Stomach (tissue), 9 donors: Measurements from ENCODE around the gene UBR4. TPM values are rescaled to one million over a fixed set of nuclear protein-coding genes. Genes with fewer than 3 reads are reported as not detected.
A peak's percentile ranks its signal among the peaks of the same experiment; 100 is the strongest.
"Not testable (repeated sequence)": the region's sequence is repeated elsewhere in the genome, so short reads cannot be mapped to it uniquely, and the experiment has no call there.

Experiments used
- DNase-seq, 2 donors: peaks; one replicate each; pipeline versions ENCODE4 v3.0.0 to v3.0.0-alpha.2; 2013 to 2019
- H3K27ac ChIP-seq, 5 donors: fragments of 200-600 bp in 4 of 5; sonication (generic) in 4 of 5; one replicate each; pipeline ENCODE4 v1.5.1; 2013 to 2019; ENCODE audit warnings: mild to moderate bottlenecking in 1 of 5, moderate library complexity in 1 of 5
- H3K27me3 ChIP-seq, 3 donors: fragments of 200-600 bp; sonication (generic); one replicate each; pipeline ENCODE4 v1.5.1; 2017 to 2019; ENCODE audit warnings: mixed run types in 1 of 3
- H3K36me3 ChIP-seq, 4 donors: fragments of 200-600 bp; sonication (generic); 1 replicate in 3 of 4; 2 replicates in 1 of 4; pipeline ENCODE4 v1.5.1; 2016 to 2019
- H3K4me1 ChIP-seq, 4 donors: fragments of 200-600 bp; sonication (generic); one replicate each; pipeline ENCODE4 v1.5.1; 2016 to 2019
- H3K4me3 ChIP-seq, 4 donors: fragments of 200-600 bp; sonication (generic) in 3 of 4; one replicate each; pipeline ENCODE4 v1.5.1; 2016 to 2019; ENCODE audit warnings: mild to moderate bottlenecking in 1 of 4
- H3K9me3 ChIP-seq, 4 donors: fragments of 200-600 bp; sonication (generic); one replicate each; pipeline ENCODE4 v1.5.1; 2016 to 2019
- EP300 ChIP-seq: sonication (generic); formaldehyde crosslinking; IDR thresholded peaks from one replicate; pipeline ENCODE4 v1.6.1; 2017; ENCODE audit warnings: antibody characterized with exemption
- POLR2A ChIP-seq, 4 donors: fragments of 450-650 bp; IDR thresholded peaks; one replicate each; pipeline ENCODE4 v1.6.1; 2016; ENCODE audit warnings: antibody characterized with exemption in 4 of 4, control low read depth in 2 of 4, mild to moderate bottlenecking in 1 of 4, moderate library complexity in 1 of 4
- POLR2AphosphoS5 ChIP-seq, 3 donors: sonication (generic); formaldehyde crosslinking; IDR thresholded peaks; one replicate each; pipeline ENCODE4 v1.6.1; 2016; ENCODE audit warnings: antibody characterized with exemption in 3 of 3
- WGBS, 5 donors: extraction: QIAGEN DNeasy Blood & Tissue Kit in 3 of 5; methylation state at CpG; one replicate each; pipeline versions ENCODE4 v1.1.5 to v1.1.7; 2013 to 2018; 5-methylcytosine and 5-hydroxymethylcytosine counted together
- intact Hi-C: fragments of 100-400 bp; cut with DNase I; formaldehyde crosslinking; loops from one replicate; pipeline ENCODE4 v1.15.1; 2023; ENCODE audit warnings: low total_unique reads
- polyA plus RNA-seq, 3 donors: library from polyadenylated mRNA; stranded (reverse); fragments of 200-250 nt; gene quantifications; one replicate each; pipeline ENCODE4 v1.2.3, GENCODE V29; 2013
- total RNA-seq, 5 donors: library from RNA; depleted of rRNA; stranded (reverse); fragments of >200 nt; gene quantifications; one replicate each; pipeline versions ENCODE4 v1.1.0 to v1.2.3, GENCODE V29; 2014 to 2016
- TF ChIP-seq, protein P1 (sequence below), 7 experiments: fragments of 450-650 bp in 4 of 7; fragments of 200-600 bp in 3 of 7; sonication (generic) in 3 of 7; IDR thresholded peaks; one replicate each; pipeline ENCODE4 v1.5.1; 2016 to 2019; ENCODE audit warnings: antibody characterized with exemption in 7 of 7, control low read depth in 2 of 7, mild to moderate bottlenecking in 1 of 7
- donor health status: healthy with polysubstance abuse.
- donor health status: Bipolar disorder and iron deficiency.
- donor health status: healthy.

Gene UBR4
- total and polyA plus RNA-seq, 8 donors = 41.9 to 262 (median 128) TPM

DNA sequence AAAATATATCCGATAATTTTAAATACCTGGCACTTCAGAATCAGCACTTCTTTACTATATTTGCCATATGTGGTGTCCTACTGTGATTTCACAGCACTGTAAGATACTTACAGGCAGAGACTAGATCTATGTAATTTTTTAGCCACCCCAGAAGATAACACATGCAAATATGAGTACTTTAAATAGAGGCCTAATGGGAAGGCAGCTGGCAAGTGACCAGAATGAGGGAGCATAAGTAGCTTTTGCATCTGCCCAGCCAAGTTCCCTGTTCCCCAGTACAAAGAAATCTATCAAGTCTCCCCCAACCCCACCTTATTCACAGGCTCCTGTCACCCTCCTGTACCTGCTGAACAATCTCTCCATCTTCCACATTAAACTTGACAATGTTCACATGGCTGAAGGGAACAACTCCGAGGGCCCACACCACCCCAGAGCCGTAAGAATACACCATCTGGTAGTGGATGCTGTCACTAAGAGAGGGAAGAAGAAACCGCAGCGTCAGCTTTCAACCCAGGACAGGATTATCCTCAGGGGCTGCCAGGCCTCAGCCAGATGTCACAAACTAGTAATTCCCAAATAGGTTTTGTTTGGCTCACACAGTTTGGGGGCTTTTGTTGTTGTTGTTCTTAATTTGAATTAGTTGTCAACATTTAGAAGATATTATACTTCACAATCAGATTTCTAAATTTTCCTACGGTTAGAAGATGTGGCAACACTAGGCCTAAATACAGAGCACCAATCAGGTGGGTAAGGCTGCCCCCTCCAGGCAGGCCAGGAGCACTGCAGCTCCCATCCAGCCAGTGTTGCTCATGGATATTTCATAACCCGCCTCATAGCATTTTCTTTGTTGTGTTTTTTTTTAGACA is 30.8 kb upstream of the UBR4 start:
- Histone ChIP-seq H3K27ac (peak overlapping the region in 3 of 5 donors; percentile 8 to 69 (median 18)), H3K4me1 (peaks cover 0 to 9% (median 4%) of the 10 kb centered on the region in 4 donors), H3K4me3 (no peak overlapping the region), H3K27me3 (no peaks in the 10 kb centered on the region), H3K9me3 (no peaks in the 10 kb centered on the region), H3K36me3 (peaks cover 72 to 93% (median 92%) of the 10 kb centered on the region in 4 donors)
- DNase-seq = peak; percentile 68 to 78
- TF ChIP-seq, protein P1, sequence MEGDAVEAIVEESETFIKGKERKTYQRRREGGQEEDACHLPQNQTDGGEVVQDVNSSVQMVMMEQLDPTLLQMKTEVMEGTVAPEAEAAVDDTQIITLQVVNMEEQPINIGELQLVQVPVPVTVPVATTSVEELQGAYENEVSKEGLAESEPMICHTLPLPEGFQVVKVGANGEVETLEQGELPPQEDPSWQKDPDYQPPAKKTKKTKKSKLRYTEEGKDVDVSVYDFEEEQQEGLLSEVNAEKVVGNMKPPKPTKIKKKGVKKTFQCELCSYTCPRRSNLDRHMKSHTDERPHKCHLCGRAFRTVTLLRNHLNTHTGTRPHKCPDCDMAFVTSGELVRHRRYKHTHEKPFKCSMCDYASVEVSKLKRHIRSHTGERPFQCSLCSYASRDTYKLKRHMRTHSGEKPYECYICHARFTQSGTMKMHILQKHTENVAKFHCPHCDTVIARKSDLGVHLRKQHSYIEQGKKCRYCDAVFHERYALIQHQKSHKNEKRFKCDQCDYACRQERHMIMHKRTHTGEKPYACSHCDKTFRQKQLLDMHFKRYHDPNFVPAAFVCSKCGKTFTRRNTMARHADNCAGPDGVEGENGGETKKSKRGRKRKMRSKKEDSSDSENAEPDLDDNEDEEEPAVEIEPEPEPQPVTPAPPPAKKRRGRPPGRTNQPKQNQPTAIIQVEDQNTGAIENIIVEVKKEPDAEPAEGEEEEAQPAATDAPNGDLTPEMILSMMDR (IDR thresholded peaks at IDR 0.05) = peak in 6 of 7 experiments; percentile 27 to 97 (median 91)
- peak in 1 of 3 donors; percentile 72 for TF ChIP-seq POLR2AphosphoS5 (IDR thresholded peaks at IDR 0.05)
- no peak for TF ChIP-seq POLR2A (IDR thresholded peaks at IDR 0.05)
- intact Hi-C loops = no loop called here
- 61 to 68% (median 63%) methylated on average over 7 of the region's 7 CpGs for WGBS, 5 donors

DNA sequence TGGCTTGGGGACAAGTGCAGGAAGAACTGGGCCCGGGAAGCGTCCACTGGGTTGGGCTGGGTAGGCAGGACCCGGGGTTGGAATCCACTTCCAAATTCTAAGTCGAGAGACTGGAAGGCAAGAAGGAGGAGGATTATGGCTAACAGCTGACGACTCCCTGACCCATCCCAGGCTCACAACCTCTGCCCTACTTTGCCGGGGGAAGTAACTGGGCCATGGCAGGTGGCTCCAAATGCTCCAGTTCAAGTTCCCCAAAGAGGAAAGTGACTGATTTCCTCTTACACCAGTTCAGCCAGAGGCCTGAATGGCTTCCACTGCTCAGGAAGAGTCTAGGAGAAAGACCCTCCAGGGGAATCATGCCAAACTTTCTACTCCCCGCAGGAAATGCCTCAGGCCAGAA is 29.8 kb upstream of the UBR4 start:
- H3K4me3 ChIP-seq = no peak overlapping the region
- no peak overlapping the region for H3K27ac ChIP-seq
- no peaks in the 10 kb centered on the region for H3K9me3 ChIP-seq
- no peak for DNase-seq
- no peak for TF ChIP-seq POLR2AphosphoS5 (IDR thresholded peaks at IDR 0.05)
- TF ChIP-seq EP300 = no peak
- TF ChIP-seq POLR2A (IDR thresholded peaks at IDR 0.05) = no peak
- TF ChIP-seq, protein P1 (IDR thresholded peaks at IDR 0.05) = no peak
- WGBS, 5 donors = 88 to 95% (median 91%) methylated on average over 7 of the region's 7 CpGs
- peaks cover 77 to 99% (median 98%) of the 10 kb centered on the region in 4 donors for H3K36me3 ChIP-seq
- no peaks in the 10 kb centered on the region for H3K27me3 ChIP-seq
- intact Hi-C loops = no loop called here
- H3K4me1 ChIP-seq = peaks cover 0 to 9% (median 4%) of the 10 kb centered on the region in 4 donors

DNA sequence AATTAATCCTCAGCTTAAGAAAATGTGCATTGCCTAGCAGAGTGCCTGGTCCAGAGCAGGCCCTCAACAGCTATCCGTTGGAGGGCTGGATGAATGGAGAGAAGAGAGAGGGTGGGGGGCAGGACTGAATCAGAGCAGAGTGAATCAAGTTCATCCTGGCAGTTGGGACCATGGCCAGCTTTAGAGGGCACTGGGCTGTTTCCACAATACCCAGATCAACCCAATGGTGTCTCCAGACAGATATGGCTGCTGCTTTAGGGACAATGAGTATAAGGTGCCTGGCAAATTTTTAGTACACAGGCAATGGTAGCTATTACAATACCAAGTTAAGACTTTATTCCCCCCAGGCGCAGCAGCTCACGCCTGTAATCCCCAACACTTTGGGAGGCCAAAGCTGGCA is 24.2 kb upstream of the UBR4 start:
- WGBS, 5 donors = 94 to 99% (median 95%) methylated on average over 3 of the region's 3 CpGs
- Histone ChIP-seq H3K27me3 (no peaks in the 10 kb centered on the region), H3K9me3 (no peaks in the 10 kb centered on the region), H3K36me3 (peaks cover 55 to 100% (median 100%) of the 10 kb centered on the region in 4 donors), H3K27ac (peak overlapping the region in 1 of 5 donors; percentile 20), H3K4me3 (no peak overlapping the region), H3K4me1 (peaks cover 19 to 31% (median 22%) of the 10 kb centered on the region in 4 donors)
- TF ChIP-seq POLR2AphosphoS5 (IDR thresholded peaks at IDR 0.05) (no peak), EP300 (no peak), POLR2A (IDR thresholded peaks at IDR 0.05) (no peak)
- TF ChIP-seq, protein P1 (IDR thresholded peaks at IDR 0.05) = no peak
- intact Hi-C loops = no loop called here
- DNase-seq = no peak

DNA sequence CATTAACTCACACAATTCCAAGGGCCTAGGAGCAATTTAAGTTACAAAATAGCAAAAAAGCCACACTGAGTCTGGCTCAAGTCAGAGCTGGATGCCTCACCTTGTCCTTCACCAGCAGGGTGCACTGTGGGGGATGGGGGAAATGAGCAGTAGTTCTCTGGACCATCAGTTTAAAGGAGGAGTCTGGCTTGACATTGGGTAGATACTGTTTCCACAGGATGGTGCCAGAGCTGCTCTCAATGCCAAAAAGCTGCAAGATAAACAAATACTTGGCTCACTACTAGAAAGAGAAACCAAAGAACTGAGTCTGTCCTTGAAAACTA is 22.4 kb upstream of the UBR4 start:
- DNase-seq = peak in 1 of 2 donors; percentile 32
- no peaks in the 10 kb centered on the region for H3K27me3 ChIP-seq
- no peaks in the 10 kb centered on the region for H3K9me3 ChIP-seq
- H3K4me3 ChIP-seq = no peak overlapping the region
- intact Hi-C loops = no loop called here
- TF ChIP-seq POLR2A (IDR thresholded peaks at IDR 0.05) (no peak), EP300 (no peak), POLR2AphosphoS5 (IDR thresholded peaks at IDR 0.05) (no peak)
- TF ChIP-seq, protein P1 (IDR thresholded peaks at IDR 0.05) = no peak
- H3K4me1 ChIP-seq = peaks cover 19 to 35% (median 22%) of the 10 kb centered on the region in 4 donors
- peaks cover 37 to 100% (median 98%) of the 10 kb centered on the region in 4 donors for H3K36me3 ChIP-seq
- H3K27ac ChIP-seq = peak overlapping the region in 4 of 5 donors; percentile 64 to 85 (median 68)

DNA sequence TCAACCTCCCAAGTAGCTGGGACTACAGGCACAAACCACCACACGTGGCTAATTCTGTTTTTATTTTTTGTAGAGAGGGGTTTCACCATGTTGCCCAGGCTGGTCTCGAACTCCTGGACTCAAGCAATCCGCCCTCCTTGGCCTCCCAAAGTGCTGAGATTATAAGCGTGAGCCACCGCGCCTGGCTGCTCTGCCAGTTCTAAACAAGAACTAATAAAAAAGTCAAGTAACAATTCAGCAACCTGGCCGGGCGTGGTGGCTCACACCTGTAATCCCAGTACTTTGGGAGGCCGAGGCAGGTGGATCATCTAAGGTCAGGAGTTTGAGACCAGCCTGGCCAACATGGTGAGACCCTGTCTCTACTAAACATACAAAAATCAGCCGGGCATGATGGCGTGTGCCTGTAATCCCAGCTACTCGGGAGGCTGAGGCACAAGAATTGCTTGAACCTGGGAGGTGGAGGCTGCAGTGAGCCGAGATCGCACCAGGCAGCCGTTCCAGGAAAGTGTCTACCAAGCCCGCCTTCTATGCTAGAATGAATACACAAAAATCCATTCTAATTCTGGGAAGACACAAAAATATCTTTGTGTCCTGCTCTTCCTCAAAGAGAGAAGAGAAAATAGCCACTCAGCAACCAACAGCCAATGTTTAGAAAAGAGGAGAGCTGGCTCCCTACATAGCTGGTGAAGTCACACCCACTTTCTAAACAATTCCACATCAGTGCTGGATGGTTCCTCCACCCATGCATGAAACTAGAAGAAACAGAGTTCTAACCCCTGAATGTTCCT is 21.9 kb upstream of the UBR4 start:
- WGBS, 5 donors = 82 to 93% (median 89%) methylated on average over 16 of the region's 16 CpGs
- peaks cover 19 to 35% (median 22%) of the 10 kb centered on the region in 4 donors for H3K4me1 ChIP-seq
- peak overlapping the region in 4 of 5 donors; percentile 64 to 85 (median 68) for H3K27ac ChIP-seq
- DNase-seq = peak in 1 of 2 donors; percentile 57
- H3K27me3 ChIP-seq, H3K9me3 ChIP-seq, H3K4me3 ChIP-seq, intact Hi-C loops: not testable (repeated sequence)
- peaks cover 35 to 100% (median 98%) of the 10 kb centered on the region in 4 donors for H3K36me3 ChIP-seq
